WI38 (cell line): Measurements from ENCODE around the gene HPS4.

Source experiments
- H3K4me3 ChIP-seq: 2 replicates; pipeline ENCODE4 v1.5.1; 2011; ENCODE audit warnings: low read depth, mild to moderate bottlenecking, control low read depth, low read length
- CTCF ChIP-seq: IDR thresholded peaks from 2 replicates; pipeline ENCODE4 v1.5.1; 2012; ENCODE audit warnings: low read depth, mild to moderate bottlenecking, control low read depth, low read length

HPS4 gene

DNA sequence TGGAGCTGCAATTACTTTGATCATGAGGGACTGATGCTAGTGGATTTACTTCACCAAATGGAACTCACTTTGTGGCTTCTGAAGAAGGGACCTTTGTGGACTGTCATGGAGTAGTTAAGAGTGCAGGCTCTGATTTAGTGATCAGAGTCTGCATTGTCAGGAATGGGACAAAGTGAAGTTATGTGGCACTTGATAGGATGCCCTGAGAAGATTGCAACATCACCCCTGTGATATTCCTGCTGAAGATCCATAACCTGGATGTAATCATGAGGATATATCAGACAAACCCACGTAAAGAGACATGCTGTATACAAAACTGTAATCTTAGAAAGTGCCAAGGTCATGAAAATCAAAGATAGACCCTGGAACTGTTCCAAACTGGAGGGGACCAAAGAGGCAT lies 30.3 kb upstream of the HPS4 start:
- TF ChIP-seq CTCF: no peak
- H3K4me3 ChIP-seq: no peak overlapping the region

GRCh38 chr22:26512149-26512793 lies 28.7 kb upstream of the HPS4 start, which contains the start of gene TFIP11:
TSS of gene TFIP11 (minus strand) at chr22:26512473. CDS start at chr22:26510272, 2,201 bp downstream.
- no peak for TF ChIP-seq CTCF

DNA sequence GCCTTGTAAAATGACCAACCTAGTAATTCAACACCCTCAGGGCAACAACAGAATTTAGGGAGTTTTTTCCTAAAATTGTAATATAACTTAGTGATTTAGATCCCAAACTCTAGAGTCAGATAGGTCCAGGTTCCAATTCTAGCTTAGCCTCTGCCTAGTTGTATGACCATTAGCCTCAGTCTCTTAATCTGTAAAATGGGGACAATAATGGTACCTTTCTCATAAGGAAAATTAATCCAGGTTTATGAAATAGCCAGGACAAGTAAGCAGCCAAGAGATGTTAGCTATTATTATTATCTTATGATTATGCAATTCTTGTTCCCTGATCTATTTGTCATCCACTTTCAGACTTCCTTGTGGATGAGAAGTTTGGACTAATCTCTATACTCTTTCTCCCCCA lies 24.6 kb upstream of the HPS4 start:
- H3K4me3 ChIP-seq: no peak overlapping the region
- TF ChIP-seq CTCF: no peak

More at GRCh38 chr22:26512149-26512793, 28.7 kb upstream of the HPS4 start, which contains the start of gene TFIP11:
- H3K4me3 ChIP-seq: peak within 1 kb of the TSS; percentile 98

DNA sequence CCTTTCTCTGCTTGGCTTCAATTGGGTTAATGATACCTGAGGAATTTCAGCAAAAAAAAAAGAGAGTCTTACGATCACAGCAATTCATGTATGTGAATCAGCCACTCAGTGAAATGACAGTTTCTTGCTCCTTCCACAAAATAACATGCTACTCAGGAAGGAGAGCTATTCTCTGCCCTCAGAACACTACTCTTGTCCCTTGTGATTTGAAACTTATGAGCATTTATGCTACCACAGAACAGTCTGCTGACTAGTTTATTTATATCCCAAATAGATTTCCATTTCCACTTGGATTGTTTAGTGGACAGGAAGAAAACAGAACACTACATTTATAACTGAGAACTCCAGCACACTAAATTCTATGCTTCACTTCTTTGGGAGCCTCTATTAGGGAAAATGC lies 20.2 kb upstream of the HPS4 start:
- TF ChIP-seq CTCF: no peak
- H3K4me3 ChIP-seq: no peak overlapping the region

DNA sequence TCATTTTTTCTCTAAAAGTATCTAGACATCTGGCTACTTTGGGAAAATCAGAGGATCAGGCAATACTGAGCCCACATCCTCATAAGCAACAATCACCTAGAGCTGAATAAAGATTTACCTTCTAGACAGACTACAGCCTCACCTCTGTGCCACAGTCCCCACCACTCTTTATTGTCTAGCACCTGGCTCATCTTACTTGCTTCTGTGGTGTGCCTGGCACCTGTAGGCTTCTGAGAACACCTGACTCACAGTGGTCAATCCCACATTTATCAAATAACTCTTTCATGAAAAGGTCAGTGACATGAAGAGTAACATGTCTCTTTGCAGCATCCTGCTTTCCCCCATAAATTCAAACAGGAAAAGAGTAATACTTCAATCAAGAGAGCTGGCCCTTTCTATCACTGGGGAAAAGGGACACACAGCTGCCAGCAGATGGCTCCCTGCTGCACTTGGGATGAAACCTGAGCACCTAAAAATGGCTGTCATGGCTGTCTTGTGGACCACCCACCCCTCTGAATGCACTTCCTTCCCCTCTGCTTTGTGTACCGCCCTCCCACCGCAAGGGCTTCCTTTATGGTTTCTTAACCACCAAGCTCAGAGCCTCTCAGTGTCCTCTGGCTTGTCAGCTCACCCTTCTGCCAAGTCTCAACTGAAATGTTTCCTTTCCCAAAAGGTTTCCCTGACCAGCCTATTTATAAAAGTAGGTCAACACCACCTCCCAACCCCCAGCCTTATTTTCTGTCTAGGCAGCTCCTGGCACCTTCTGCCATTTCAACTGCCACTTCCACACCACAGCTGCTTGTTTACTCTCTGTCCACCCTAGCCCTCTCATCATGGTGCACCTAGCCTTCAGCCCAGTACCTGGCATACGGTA lies 19.3 kb upstream of the HPS4 start:
- peak; percentile 53 for TF ChIP-seq CTCF
- H3K4me3 ChIP-seq: no peak overlapping the region

DNA sequence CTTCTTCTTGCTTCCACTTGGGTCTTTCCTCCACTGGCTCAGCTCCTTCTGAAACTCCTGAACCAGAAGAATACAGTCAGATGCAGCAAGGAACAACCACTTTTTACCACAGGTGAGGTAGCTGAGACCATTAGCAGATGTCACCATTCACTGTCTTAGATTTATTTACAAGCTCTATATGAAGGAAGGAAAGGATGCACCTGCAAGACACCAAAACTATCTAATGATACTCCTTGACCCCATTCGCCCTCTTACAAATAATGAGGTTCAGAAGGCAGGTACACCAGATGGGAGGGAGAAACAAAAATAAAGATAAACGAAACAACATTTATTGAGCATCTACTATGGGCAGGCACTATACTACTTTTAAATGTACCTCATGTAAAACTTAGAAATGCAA lies 18.4 kb upstream of the HPS4 start:
- no peak overlapping the region for H3K4me3 ChIP-seq
- TF ChIP-seq CTCF: no peak

- H3K4me3 ChIP-seq: no peak overlapping the region
- no peak for TF ChIP-seq CTCF
Measured at GRCh38 chr22:26499188-26499703, 15.7 kb upstream of the HPS4 start.
